ENCODE measurements around the gene GPX4.

GPX4 gene

GRCh38 chr19:1103708-1104310, at the start of gene GPX4:
GPX4 (plus strand) TSS chr19:1103994; CDS start chr19:1104044, 50 bp downstream.
- peak; percentile 99 for DNase-seq

DNA sequence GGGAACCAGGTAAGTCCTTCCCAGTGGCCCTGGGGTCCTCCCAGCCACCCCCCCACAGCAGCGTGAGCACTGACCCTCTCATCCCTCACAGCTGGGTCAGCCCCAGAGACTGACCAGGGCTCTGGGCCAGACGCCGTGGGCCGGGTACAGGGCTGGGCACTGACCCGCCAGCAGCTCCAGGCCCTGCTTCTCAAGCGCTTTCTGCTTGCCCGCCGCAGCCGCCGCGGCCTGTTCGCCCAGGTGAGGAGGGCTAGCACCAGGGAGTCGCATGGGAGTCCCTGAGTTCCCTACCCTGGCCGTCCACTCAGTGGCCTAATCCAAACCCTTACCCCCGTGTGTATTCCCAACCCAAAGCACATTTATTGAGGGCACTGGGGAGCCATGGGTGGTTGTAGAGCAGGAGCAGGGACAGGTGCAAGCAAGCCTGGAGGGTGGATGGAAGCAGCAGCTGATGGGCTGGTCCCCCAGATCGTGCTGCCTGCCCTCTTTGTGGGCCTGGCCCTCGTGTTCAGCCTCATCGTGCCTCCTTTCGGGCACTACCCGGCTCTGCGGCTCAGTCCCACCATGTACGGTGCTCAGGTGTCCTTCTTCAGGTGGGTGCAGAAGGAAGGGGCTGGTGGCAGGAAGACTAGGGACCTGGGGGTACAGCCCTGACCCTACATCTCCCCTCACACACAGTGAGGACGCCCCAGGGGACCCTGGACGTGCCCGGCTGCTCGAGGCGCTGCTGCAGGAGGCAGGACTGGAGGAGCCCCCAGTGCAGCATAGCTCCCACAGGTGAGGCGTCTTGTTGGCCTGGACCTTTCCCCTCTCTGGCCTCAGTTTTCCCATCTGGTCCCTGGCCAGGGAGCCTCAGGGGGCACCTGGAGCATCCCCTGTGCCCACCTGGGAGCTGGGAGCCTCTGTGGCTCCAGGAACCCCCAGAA, 49.4 kb upstream of the GPX4 start:
- DNase-seq: no peak

DNA sequence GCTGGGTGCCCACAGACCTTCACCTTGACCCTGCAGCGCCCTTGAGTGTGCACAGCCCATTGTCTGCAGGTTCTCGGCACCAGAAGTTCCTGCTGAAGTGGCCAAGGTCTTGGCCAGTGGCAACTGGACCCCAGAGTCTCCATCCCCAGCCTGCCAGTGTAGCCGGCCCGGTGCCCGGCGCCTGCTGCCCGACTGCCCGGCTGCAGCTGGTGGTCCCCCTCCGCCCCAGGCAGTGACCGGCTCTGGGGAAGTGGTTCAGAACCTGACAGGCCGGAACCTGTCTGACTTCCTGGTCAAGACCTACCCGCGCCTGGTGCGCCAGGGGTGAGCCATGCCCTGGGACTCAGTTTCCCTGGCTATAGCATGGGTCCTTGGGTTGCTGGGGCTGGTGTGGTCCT, 48.8 kb upstream of the GPX4 start:
- no peak for DNase-seq

DNA sequence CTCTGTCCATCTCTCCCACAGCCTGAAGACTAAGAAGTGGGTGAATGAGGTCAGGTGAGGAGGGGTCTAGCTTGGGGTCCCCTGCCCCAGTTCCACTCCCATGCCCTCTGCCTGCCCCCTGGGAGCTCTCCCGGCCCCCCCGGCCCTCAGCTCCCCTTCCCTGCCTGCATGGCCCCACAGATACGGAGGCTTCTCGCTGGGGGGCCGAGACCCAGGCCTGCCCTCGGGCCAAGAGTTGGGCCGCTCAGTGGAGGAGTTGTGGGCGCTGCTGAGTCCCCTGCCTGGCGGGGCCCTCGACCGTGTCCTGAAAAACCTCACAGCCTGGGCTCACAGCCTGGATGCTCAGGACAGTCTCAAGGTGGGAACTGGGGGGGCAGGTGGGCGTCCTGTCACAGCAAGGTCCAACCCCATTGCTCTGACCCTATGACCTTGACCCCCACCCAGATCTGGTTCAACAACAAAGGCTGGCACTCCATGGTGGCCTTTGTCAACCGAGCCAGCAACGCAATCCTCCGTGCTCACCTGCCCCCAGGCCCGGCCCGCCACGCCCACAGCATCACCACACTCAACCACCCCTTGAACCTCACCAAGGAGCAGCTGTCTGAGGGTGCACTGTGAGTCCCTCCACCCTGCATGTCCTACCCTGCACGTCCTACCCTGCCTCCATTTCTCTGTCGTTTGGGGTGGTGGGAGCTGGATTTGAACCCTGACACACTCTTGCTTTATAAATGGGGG, 47.7 kb upstream of the GPX4 start:
- DNase-seq: no peak

DNA sequence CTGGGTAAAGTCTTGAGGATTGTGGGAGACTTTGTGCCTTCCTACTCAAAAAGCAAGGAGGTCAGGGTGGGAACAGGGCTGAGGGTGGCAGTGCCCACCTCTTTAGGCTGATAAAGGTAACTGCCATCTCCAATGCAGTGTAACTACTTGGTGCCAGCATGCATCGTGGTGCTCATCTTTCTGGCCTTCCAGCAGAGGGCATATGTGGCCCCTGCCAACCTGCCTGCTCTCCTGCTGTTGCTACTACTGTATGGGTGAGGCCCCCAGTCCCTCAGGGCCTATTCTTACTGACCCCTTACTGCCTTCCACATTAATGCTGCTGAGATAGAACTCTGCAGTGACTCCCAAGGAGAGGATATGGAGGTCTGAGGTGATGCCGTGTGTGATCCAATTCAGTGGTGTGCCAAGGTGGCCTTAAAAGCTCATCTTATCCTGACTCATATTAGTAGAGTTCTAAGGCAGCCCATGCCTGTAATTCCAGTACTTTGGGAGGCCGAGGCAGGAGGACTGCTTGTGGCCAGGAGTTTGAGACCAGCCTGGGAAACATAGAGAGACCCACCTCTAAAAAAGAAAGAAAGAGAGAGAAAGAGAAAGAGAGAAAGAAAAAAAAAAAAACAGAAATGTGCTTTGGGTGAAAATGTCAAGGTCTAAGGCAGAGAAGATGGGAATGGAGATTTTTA, 46.5 kb upstream of the GPX4 start:
- peak; percentile 48 for DNase-seq

- no peak for DNase-seq
These were observed 45.7 kb upstream of the GPX4 start for GRCh38 chr19:1058112-1058511.

DNA sequence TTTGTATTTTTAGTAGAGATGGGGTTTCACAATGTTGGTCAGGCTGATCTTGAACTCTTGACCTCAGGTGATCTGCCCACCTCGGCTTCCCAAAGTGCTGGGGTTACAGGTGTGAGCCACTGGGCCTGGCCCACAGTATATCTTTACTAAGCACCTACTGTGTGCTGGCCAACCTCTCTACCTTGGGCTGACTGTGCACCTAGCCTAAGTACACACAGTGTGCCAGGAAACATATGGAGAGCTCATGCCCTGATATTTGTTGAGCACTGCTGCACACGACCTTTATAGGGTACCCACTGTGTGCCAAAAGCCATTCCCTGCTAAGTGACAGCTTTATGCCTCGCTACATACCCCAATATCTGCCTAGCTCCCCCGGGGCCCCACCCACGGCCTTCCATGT, 43.1 kb upstream of the GPX4 start:
- DNase-seq: no peak

DNA sequence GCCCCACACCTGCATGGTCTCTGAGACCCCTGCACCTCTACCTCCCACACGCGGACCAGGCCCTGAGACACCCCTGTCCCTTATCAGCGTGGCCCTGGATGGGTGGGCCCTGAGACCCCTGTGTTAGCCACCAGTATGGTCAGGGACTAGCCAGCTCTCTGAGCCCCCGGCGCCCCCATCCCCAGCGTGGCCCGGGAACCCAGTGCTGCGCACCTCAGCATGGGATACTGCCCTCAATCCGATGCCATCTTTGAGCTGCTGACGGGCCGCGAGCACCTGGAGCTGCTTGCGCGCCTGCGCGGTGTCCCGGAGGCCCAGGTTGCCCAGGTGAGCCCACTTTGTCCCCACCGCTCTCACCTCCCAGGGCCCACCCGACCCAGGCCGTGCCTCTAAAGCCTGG, 41.8 kb upstream of the GPX4 start:
- no peak for DNase-seq

GRCh38 chr19:1062387-1063029, 41.3 kb upstream of the GPX4 start:
- DNase-seq: no peak

DNA sequence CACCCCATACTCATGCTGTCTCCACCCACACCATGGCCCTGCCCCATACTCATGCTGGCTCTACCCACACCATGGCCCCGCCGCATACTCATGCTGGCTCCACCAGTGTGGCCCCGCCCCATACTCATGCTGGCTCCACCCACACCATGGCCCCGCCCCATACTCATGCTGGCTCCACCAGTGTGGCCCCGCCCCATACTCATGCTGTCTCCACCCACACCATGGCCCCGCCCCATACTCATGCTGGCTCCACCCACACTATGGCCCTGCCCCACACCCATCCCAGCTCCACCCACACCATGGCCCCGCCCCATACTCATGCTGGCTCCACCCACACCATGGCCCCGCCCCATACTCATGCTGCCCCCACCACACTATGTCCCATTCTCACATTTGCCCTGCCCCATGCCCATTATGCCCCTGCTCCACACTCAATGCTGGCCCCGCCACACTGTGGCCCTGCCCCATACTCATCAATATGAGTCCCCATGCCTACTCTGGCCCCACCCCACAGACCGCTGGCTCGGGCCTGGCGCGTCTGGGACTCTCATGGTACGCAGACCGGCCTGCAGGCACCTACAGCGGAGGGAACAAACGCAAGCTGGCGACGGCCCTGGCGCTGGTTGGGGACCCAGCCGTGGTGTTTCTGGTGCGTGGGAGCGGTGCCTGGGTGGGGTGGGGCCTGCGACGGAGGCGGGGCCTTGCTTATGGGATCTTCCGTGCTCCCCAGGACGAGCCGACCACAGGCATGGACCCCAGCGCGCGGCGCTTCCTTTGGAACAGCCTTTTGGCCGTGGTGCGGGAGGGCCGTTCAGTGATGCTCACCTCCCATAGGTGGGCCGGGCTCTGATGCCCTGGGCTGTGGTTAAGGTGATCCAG, 40.5 kb upstream of the GPX4 start:
- no peak for DNase-seq

- DNase-seq: no peak
These were observed 39.7 kb upstream of the GPX4 start for GRCh38 chr19:1063909-1064660.

GRCh38 chr19:1064661-1065605, 38.9 kb upstream of the GPX4 start:
- peak; percentile 65 for DNase-seq

- no peak for DNase-seq
These were observed 38.1 kb upstream of the GPX4 start for GRCh38 chr19:1065606-1066109.

DNA sequence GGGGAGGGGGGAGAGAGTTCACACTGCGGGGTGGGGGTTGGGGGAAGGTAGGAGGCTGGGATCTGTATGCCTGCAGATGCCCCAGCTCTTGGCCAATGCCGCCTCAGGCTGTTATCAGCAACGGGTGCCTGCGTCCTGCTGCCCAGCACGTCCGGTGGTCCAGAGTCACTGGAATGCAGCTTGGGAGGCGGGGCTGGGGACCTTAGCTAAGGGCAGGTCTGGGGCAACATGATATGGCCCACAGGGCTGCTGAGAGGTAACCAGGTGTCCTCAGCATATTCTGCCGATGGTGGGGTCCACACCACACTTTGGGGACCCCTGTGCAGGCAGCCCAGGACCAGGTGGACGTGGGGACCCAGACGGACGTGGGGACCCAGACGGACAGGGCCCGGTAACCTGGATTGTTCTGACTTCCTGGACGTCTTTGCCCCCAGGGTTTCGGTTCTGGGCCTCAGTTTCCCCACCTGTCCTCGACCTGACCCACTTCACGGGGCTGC, 37.5 kb upstream of the GPX4 start:
- no peak for DNase-seq

DNA sequence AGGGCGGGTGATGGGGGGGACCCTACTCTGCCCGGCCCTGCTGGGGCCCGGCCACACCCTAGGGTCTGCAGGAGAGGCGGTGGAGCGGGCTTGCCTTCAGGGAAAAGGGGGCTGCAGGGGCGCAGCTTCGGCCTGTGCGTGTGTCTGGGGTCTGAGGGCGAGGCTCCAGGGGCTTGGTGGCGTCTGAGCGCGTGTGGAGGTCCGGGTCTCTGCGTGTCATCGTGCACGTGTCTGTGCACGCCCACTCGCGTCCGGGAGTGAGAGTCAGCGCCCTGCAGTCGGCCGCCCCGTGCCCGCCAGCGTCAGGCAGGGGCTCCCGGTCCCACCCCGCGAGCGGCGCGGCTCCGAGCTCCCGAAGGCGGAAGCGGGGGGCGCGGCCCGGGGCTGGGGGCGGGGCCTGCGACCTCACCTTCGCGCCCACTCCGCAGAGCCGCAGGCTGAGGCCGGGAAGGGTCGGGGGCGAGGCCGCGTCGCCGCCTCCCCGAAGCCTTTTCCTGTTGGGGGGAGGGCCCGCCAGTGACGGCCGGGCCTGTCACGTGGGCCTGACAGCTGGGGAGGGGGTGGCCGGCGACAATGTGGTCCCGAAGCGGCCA, 37.0 kb upstream of the GPX4 start, which contains the start of gene ARHGAP45:
Gene ARHGAP45, plus strand, starts transcription at position 420 of the 593 bp plus-strand sequence. CDS start 239 bp downstream, outside the sequence.
- no peak for DNase-seq

DNA sequence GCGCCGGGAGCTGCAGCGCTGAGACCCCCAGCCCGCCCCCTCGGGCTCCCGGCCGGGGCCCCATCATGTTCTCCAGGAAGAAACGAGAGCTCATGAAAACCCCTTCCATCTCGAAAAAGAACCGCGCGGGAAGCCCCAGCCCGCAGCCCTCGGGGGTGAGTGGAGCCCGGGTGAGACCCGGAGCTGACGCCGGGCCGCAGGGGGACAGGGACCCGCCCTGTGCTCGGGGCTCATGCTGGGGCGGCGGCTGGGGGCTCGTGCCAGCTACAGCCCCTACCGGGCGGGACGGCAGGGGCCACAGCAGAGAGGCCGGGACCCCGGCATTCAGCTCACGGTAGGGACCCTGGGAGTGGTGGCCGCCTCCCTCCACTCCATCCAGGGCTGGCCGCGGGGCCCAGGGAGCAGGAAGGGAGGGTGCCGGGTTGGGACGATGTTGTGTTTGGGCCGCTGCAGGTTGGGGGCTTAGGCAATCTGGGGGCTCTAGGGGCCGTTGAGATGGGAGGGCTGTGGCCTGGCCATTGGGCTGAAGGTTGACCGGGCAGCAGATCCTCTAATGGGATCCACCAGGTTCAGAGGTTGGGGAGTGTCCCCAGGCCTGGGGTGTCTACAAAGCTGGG, 36.3 kb upstream of the GPX4 start:
- DNase-seq: no peak

DNA sequence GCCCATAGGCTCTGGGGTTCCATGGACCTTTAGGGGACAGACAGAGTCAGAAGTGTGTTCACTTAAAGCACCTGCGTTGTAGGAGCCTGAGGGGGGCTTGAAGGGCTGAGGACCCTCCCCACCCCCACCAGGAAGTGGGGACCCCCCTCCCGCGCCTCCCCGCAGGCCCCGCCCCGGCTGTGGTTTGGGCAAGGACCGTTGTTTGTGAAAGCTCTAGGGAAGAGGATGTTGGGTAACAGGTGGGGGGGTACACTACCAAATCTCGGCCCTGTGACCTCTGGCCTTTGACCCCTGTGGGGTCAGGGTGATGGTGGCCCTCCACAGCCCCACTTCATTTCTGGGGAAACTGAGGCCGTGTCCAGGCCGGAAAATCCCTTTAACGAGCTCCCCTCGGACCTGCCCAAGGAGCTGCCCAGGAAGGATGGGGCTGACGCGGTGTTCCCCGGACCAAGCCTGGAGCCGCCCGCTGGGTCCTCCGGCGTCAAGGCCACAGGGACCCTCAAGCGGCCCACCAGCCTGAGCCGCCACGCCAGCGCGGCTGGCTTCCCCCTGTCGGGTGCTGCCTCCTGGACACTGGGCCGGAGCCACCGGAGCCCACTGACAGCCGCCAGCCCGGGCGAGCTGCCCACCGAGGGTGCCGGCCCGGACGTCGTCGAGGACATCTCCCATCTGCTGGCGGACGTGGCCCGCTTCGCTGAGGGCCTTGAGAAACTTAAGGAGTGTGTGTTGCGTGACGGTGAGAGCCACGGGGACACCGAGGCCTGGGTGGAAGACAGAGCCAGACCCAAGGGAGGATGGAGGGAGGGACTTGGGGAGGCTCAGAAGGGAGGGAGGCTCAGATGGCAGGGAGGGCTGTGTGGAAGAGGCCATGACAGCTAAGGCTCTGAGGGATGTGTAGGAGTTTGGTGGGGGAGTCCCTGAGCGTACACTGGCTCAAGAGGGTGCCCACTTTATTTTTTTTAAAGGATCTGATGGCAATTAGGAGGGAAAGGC, 35.5 kb upstream of the GPX4 start:
- DNase-seq: no peak
